A673 (cell line): ENCODE measurements around the gene TNRC6C. TPM values are rescaled to one million over a fixed set of nuclear protein-coding genes. Genes with fewer than 3 reads are reported as not detected.
"Not testable (repeated sequence)": the region's sequence is repeated elsewhere in the genome, so short reads cannot be mapped to it uniquely, and the experiment has no call there.

Experiments
- BruUV-seq: library from RNA; stranded (reverse); fragments of 400-500 nt; replicated peaks from 2 replicates; lab custom pipeline; 2021; lab: Mats Ljungman, UMichigan
- CTCF ChIA-PET: fragments of 300-600 bp; sonication (Branson Sonifier 250); formaldehyde crosslinking; loops from one replicate; lab custom pipeline; 2022; ENCODE audit warnings: antibody characterized with exemption; lab: Charles Lee
- POLR2A ChIA-PET: fragments of 300-600 bp; sonication (Branson Sonifier 250); formaldehyde crosslinking; loops from one replicate; lab custom pipeline; 2022; ENCODE audit warnings: antibody characterized with exemption; ENCODE audit not compliant: low non-redundant PET; lab: Charles Lee
- DNase-seq: peaks from one replicate; pipeline ENCODE4 v3.0.0-alpha.2; 2015; ENCODE audit warnings: low spot score
- H3K27ac ChIP-seq: fragments of 200-600 bp; sonication (generic); 2 replicates; pipeline ENCODE4 v1.5.1; 2016; ENCODE audit warnings: mixed run types, low read depth, mild to moderate bottlenecking, mixed read lengths, antibody characterized with exemption, low read length; ENCODE audit not compliant: poor library complexity, severe bottlenecking
- H3K27me3 ChIP-seq: fragments of 200-600 bp; sonication (generic); replicated peaks from 2 replicates; pipeline ENCODE4 v1.6.1; 2017; ENCODE audit warnings: mixed run types, low read depth, mild to moderate bottlenecking, mixed read lengths, antibody characterized with exemption, low read length; ENCODE audit not compliant: insufficient read depth, poor library complexity
- H3K36me3 ChIP-seq: fragments of 200-600 bp; sonication (generic); 2 replicates; pipeline ENCODE4 v1.6.1; 2016; ENCODE audit warnings: mixed run types, mild to moderate bottlenecking, mixed read lengths, antibody characterized with exemption, low read length; ENCODE audit not compliant: insufficient read depth, poor library complexity, severe bottlenecking
- H3K4me1 ChIP-seq: fragments of 200-600 bp; sonication (generic); 2 replicates; pipeline ENCODE4 v1.6.1; 2017; ENCODE audit warnings: mixed run types, mild to moderate bottlenecking, mixed read lengths, antibody characterized with exemption, low read length; ENCODE audit not compliant: insufficient read depth, poor library complexity, severe bottlenecking
- H3K4me3 ChIP-seq: fragments of 200-600 bp; sonication (generic); 2 replicates; pipeline ENCODE4 v1.5.1; 2016; ENCODE audit warnings: low read depth, mixed run types, mild to moderate bottlenecking, mixed read lengths, low read length; ENCODE audit not compliant: poor library complexity, severe bottlenecking
- H3K9me3 ChIP-seq: fragments of 200-600 bp; sonication (generic); 2 replicates; pipeline ENCODE4 v1.6.1; 2016; ENCODE audit warnings: mixed run types, low read depth, mild to moderate bottlenecking, mixed read lengths, antibody characterized with exemption, low read length; ENCODE audit not compliant: poor library complexity, severe bottlenecking
- CTCF ChIP-seq: fragments of 300-800, 200-600 bp; sonication (generic); conservative IDR thresholded peaks from 2 replicates; pipeline ENCODE4 v1.5.1; 2017; ENCODE audit warnings: low read depth, mild to moderate bottlenecking, antibody characterized with exemption, low read length, moderate library complexity, mixed read lengths
- EZH2 ChIP-seq: fragments of 200-600 bp; sonication (generic); IDR thresholded peaks from 2 replicates; pipeline ENCODE4 v1.6.1; 2017; ENCODE audit warnings: borderline replicate concordance, low read depth, mild to moderate bottlenecking, mixed read lengths, antibody characterized with exemption, low read length; ENCODE audit not compliant: poor library complexity, severe bottlenecking
- intact Hi-C: fragments of 100-400 bp; cut with micrococcal nuclease; formaldehyde crosslinking; loops from one replicate; pipeline ENCODE4 v1.10.0; 2022; ENCODE audit not compliant: unreplicated experiment
- total RNA-seq: library from RNA; stranded (reverse); gene quantifications from 2 replicates; pipeline ENCODE4 v1.2.3, GENCODE V29; 2021

Gene TNRC6C
- total RNA-seq, 1 experiment from 2014 or later = 26.7 TPM

GRCh38 chr17:77973953-77974352 lies 15.4 kb downstream of the TNRC6C start:
- intact Hi-C loops = no loop called here
- Histone ChIP-seq H3K27me3 (no peaks in the 10 kb centered on the region), H3K36me3 (no peaks in the 10 kb centered on the region), H3K9me3 (no peaks in the 10 kb centered on the region), H3K4me1 (no peaks in the 10 kb centered on the region), H3K4me3 (no peak overlapping the region), H3K27ac (no peak overlapping the region)
- ChIA-PET CTCF (no interaction called here), POLR2A (no interaction called here)
- TF ChIP-seq CTCF (no peak), EZH2 (no peak)
- no TSS peak for BruUV-seq
- DNase-seq = no peak

GRCh38 chr17:77974396-77974795 lies 15.9 kb downstream of the TNRC6C start:
- no peaks in the 10 kb centered on the region for H3K9me3 ChIP-seq
- no peak for TF ChIP-seq CTCF
- TF ChIP-seq EZH2 = no peak
- no peak for DNase-seq
- H3K4me3 ChIP-seq = no peak overlapping the region
- H3K4me1 ChIP-seq = no peaks in the 10 kb centered on the region
- intact Hi-C loops = no loop called here
- CTCF ChIA-PET = no interaction called here
- no peaks in the 10 kb centered on the region for H3K27me3 ChIP-seq
- H3K36me3 ChIP-seq = no peaks in the 10 kb centered on the region
- H3K27ac ChIP-seq = no peak overlapping the region
- no TSS peak for BruUV-seq
- POLR2A ChIA-PET = no interaction called here

GRCh38 chr17:77982430-77982829 lies 23.9 kb downstream of the TNRC6C start:
- POLR2A ChIA-PET, intact Hi-C loops, H3K27ac ChIP-seq, H3K4me3 ChIP-seq, H3K27me3 ChIP-seq, H3K9me3 ChIP-seq, H3K36me3 ChIP-seq, CTCF ChIA-PET, H3K4me1 ChIP-seq, BruUV-seq, DNase-seq: not testable (repeated sequence)

- Histone ChIP-seq H3K4me1 (peaks cover 5% of the 10 kb centered on the region), H3K9me3 (no peaks in the 10 kb centered on the region), H3K36me3 (no peaks in the 10 kb centered on the region), H3K27ac (no peak overlapping the region), H3K27me3 (no peaks in the 10 kb centered on the region), H3K4me3 (no peak overlapping the region)
- BruUV-seq = no TSS peak
- TF ChIP-seq EZH2 (no peak), CTCF (no peak)
- ChIA-PET POLR2A (no interaction called here), CTCF (no interaction called here)
- intact Hi-C loops = no loop called here
- DNase-seq = no peak
These were observed 31.8 kb downstream of the TNRC6C start for GRCh38 chr17:77990301-77990700.

- POLR2A ChIA-PET = not testable (repeated sequence)
These were observed 35.2 kb downstream of the TNRC6C start for GRCh38 chr17:77993735-77994134.

More at GRCh38 chr17:77993735-77994134, 35.2 kb downstream of the TNRC6C start:
- H3K27ac ChIP-seq, H3K9me3 ChIP-seq, H3K4me3 ChIP-seq, DNase-seq, BruUV-seq, H3K27me3 ChIP-seq, H3K36me3 ChIP-seq, intact Hi-C loops, CTCF ChIA-PET, H3K4me1 ChIP-seq: not testable (repeated sequence)
